ENCODE measurements around the gene CEP104.

CEP104 gene

DNA sequence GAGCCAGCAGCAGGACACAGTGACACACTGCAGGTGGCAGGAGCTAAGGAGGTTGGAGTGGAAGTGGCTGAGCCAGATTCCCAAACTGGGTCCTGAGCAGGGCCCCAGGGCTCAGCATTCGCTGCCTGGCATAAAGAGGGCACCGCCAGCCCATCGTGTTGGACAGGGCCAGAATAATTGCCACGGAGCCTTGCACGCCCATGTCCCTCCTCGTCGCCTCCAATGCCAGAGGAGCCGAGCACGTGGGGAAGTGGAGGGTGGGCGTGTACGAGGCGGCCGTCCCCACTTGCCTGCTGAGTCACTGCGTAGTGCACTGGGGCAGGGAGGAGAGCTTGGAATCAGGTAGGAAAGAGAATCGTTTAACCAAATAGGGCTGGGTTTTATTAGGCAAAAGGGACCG, 34.6 kb downstream of the CEP104 start:
- DNase-seq (ENCODE audit: low read depth in 2 of 2) = no peak
- no peak overlapping the region for H3K4me3 ChIP-seq (replicated peaks in 1 of 2; ENCODE audit: low read depth in 2 of 2, low read length in 2 of 2)
- TF ChIP-seq, protein P1, sequence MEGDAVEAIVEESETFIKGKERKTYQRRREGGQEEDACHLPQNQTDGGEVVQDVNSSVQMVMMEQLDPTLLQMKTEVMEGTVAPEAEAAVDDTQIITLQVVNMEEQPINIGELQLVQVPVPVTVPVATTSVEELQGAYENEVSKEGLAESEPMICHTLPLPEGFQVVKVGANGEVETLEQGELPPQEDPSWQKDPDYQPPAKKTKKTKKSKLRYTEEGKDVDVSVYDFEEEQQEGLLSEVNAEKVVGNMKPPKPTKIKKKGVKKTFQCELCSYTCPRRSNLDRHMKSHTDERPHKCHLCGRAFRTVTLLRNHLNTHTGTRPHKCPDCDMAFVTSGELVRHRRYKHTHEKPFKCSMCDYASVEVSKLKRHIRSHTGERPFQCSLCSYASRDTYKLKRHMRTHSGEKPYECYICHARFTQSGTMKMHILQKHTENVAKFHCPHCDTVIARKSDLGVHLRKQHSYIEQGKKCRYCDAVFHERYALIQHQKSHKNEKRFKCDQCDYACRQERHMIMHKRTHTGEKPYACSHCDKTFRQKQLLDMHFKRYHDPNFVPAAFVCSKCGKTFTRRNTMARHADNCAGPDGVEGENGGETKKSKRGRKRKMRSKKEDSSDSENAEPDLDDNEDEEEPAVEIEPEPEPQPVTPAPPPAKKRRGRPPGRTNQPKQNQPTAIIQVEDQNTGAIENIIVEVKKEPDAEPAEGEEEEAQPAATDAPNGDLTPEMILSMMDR (IDR thresholded peaks at IDR 0.05; ENCODE audit: low read depth, low read length) = no peak

GRCh38 chr1:3821908-3822307, 35.1 kb downstream of the CEP104 start:
- no peak for DNase-seq (ENCODE audit: low read depth in 2 of 2)
- TF ChIP-seq, protein P1 (IDR thresholded peaks at IDR 0.05; ENCODE audit: low read depth, low read length) = no peak
- H3K4me3 ChIP-seq (replicated peaks in 1 of 2; ENCODE audit: low read depth in 2 of 2, low read length in 2 of 2) = no peak overlapping the region

DNA sequence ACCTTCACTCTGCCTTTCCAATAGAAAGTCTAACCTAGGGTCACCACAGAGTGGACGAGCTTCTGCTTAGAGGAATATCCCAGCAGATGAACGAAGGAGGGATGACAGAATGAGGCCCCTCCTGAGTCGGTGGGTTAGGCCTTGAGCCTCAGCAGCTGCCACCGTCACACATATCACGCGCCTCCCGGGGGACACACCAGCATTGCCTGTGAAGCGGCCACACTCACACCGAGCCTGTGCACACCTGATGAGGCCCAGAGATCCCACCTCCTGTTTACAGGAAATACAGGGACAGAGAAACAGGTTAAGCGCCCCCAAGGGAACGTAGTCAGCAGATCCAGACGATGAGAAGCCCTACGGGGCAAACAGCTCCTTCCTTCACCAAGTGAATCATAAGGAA, 35.6 kb downstream of the CEP104 start:
- TF ChIP-seq, protein P1 (IDR thresholded peaks at IDR 0.05; ENCODE audit: low read depth, low read length) = no peak
- DNase-seq (ENCODE audit: low read depth in 2 of 2) = no peak
- no peak overlapping the region for H3K4me3 ChIP-seq (replicated peaks in 1 of 2; ENCODE audit: low read depth in 2 of 2, low read length in 2 of 2)

GRCh38 chr1:3821004-3821403, 36.0 kb downstream of the CEP104 start:
- DNase-seq (ENCODE audit: low read depth in 2 of 2) = no peak
- TF ChIP-seq, protein P1 (IDR thresholded peaks at IDR 0.05; ENCODE audit: low read depth, low read length) = no peak
- H3K4me3 ChIP-seq (replicated peaks in 1 of 2; ENCODE audit: low read depth in 2 of 2, low read length in 2 of 2) = no peak overlapping the region

DNA sequence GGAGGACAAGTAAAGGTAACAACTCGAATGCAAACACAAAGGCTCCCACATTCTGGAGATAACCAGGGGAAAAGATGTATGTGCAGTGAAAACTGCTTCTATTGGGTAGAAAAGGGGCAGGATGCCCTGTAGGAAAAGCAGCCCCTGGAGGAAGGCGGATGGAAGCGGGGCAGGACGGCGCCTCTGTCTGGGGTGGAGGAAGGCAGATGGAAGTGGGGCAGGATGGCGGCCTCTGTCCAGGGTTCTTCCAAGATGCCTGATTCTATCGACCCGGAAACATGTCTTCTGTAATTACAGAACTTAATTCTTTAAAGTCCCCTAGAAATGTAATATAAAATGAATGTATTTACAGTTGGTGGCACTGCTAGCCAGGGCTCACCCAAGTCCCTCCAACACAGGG, 36.7 kb downstream of the CEP104 start:
- no peak overlapping the region for H3K4me3 ChIP-seq (replicated peaks in 1 of 2; ENCODE audit: low read depth in 2 of 2, low read length in 2 of 2)
- no peak for DNase-seq (ENCODE audit: low read depth in 2 of 2)
- TF ChIP-seq, protein P1 (IDR thresholded peaks at IDR 0.05; ENCODE audit: low read depth, low read length) = no peak

GRCh38 chr1:3819771-3820200, 37.2 kb downstream of the CEP104 start:
- no peak overlapping the region for H3K4me3 ChIP-seq (replicated peaks in 1 of 2; ENCODE audit: low read depth in 2 of 2, low read length in 2 of 2)
- TF ChIP-seq, protein P1 (IDR thresholded peaks at IDR 0.05; ENCODE audit: low read depth, low read length) = no peak
- no peak for DNase-seq (ENCODE audit: low read depth in 2 of 2)

Data from cardiac fibroblast (primary cell).